Measurements from ENCODE around the gene TMEM108.

The TMEM108 gene

GRCh38 chr3:133246119-133246518 is 207.9 kb downstream of the TMEM108 start:
- Histone ChIP-seq H3K27me3 (ENCODE audit: insufficient read depth, low read length) (no peaks in the 10 kb centered on the region), H3K9me3 (ENCODE audit: low read length) (no peaks in the 10 kb centered on the region), H2AFZ (ENCODE audit: low read depth, low read length) (no peak overlapping the region), H3K4me1 (ENCODE audit: insufficient read depth, low read length) (no peaks in the 10 kb centered on the region), H3K36me3 (ENCODE audit: insufficient read depth, low read length) (no peaks in the 10 kb centered on the region), H3K4me3 (ENCODE audit: low read length) (no peak overlapping the region)

- H3K9me3 ChIP-seq (ENCODE audit: low read length): no peaks in the 10 kb centered on the region
- no peaks in the 10 kb centered on the region for H3K36me3 ChIP-seq (ENCODE audit: insufficient read depth, low read length)
- no peak overlapping the region for H3K4me3 ChIP-seq (ENCODE audit: low read length)
- H2AFZ ChIP-seq (ENCODE audit: low read depth, low read length): no peak overlapping the region
- no peaks in the 10 kb centered on the region for H3K4me1 ChIP-seq (ENCODE audit: insufficient read depth, low read length)
- H3K27me3 ChIP-seq (ENCODE audit: insufficient read depth, low read length): no peaks in the 10 kb centered on the region
These were observed 208.6 kb downstream of the TMEM108 start for GRCh38 chr3:133246773-133247172.

- H3K27me3 ChIP-seq (ENCODE audit: insufficient read depth, low read length): no peaks in the 10 kb centered on the region
- no peaks in the 10 kb centered on the region for H3K9me3 ChIP-seq (ENCODE audit: low read length)
- no peak overlapping the region for H3K4me3 ChIP-seq (ENCODE audit: low read length)
- H3K36me3 ChIP-seq (ENCODE audit: insufficient read depth, low read length): no peaks in the 10 kb centered on the region
- no peak overlapping the region for H2AFZ ChIP-seq (ENCODE audit: low read depth, low read length)
- no peaks in the 10 kb centered on the region for H3K4me1 ChIP-seq (ENCODE audit: insufficient read depth, low read length)
These were observed 210.2 kb downstream of the TMEM108 start for GRCh38 chr3:133248389-133248788.

GRCh38 chr3:133249490-133249889 is 211.3 kb downstream of the TMEM108 start:
- no peaks in the 10 kb centered on the region for H3K9me3 ChIP-seq (ENCODE audit: low read length)
- no peak overlapping the region for H3K4me3 ChIP-seq (ENCODE audit: low read length)
- no peaks in the 10 kb centered on the region for H3K27me3 ChIP-seq (ENCODE audit: insufficient read depth, low read length)
- H3K4me1 ChIP-seq (ENCODE audit: insufficient read depth, low read length): no peaks in the 10 kb centered on the region
- no peak overlapping the region for H2AFZ ChIP-seq (ENCODE audit: low read depth, low read length)
- no peaks in the 10 kb centered on the region for H3K36me3 ChIP-seq (ENCODE audit: insufficient read depth, low read length)

GRCh38 chr3:133254151-133254550 is 216.0 kb downstream of the TMEM108 start:
- Histone ChIP-seq H3K9me3 (ENCODE audit: low read length) (no peaks in the 10 kb centered on the region), H2AFZ (ENCODE audit: low read depth, low read length) (no peak overlapping the region), H3K4me3 (ENCODE audit: low read length) (no peak overlapping the region), H3K36me3 (ENCODE audit: insufficient read depth, low read length) (no peaks in the 10 kb centered on the region), H3K4me1 (ENCODE audit: insufficient read depth, low read length) (no peaks in the 10 kb centered on the region), H3K27me3 (ENCODE audit: insufficient read depth, low read length) (no peaks in the 10 kb centered on the region)

- no peaks in the 10 kb centered on the region for H3K9me3 ChIP-seq (ENCODE audit: low read length)
- H3K36me3 ChIP-seq (ENCODE audit: insufficient read depth, low read length): no peaks in the 10 kb centered on the region
- H3K4me3 ChIP-seq (ENCODE audit: low read length): no peak overlapping the region
- H2AFZ ChIP-seq (ENCODE audit: low read depth, low read length): no peak overlapping the region
- H3K27me3 ChIP-seq (ENCODE audit: insufficient read depth, low read length): no peaks in the 10 kb centered on the region
- no peaks in the 10 kb centered on the region for H3K4me1 ChIP-seq (ENCODE audit: insufficient read depth, low read length)
These were observed 216.5 kb downstream of the TMEM108 start for GRCh38 chr3:133254716-133255115.

GRCh38 chr3:133256787-133257483 is 218.7 kb downstream of the TMEM108 start:
- H3K4me1 ChIP-seq (ENCODE audit: insufficient read depth, low read length): no peaks in the 10 kb centered on the region
- no peak overlapping the region for H2AFZ ChIP-seq (ENCODE audit: low read depth, low read length)
- H3K4me3 ChIP-seq (ENCODE audit: low read length): no peak overlapping the region
- no peaks in the 10 kb centered on the region for H3K36me3 ChIP-seq (ENCODE audit: insufficient read depth, low read length)
- H3K27me3 ChIP-seq (ENCODE audit: insufficient read depth, low read length): no peaks in the 10 kb centered on the region
- no peaks in the 10 kb centered on the region for H3K9me3 ChIP-seq (ENCODE audit: low read length)

- no peak overlapping the region for H2AFZ ChIP-seq (ENCODE audit: low read depth, low read length)
- H3K4me3 ChIP-seq (ENCODE audit: low read length): no peak overlapping the region
- H3K36me3 ChIP-seq (ENCODE audit: insufficient read depth, low read length): no peaks in the 10 kb centered on the region
- no peaks in the 10 kb centered on the region for H3K27me3 ChIP-seq (ENCODE audit: insufficient read depth, low read length)
- no peaks in the 10 kb centered on the region for H3K4me1 ChIP-seq (ENCODE audit: insufficient read depth, low read length)
- no peaks in the 10 kb centered on the region for H3K9me3 ChIP-seq (ENCODE audit: low read length)
These were observed 220.2 kb downstream of the TMEM108 start for GRCh38 chr3:133258358-133258757.

- Histone ChIP-seq H3K4me3 (ENCODE audit: low read length) (no peak overlapping the region), H3K4me1 (ENCODE audit: insufficient read depth, low read length) (no peaks in the 10 kb centered on the region), H3K27me3 (ENCODE audit: insufficient read depth, low read length) (no peaks in the 10 kb centered on the region), H3K36me3 (ENCODE audit: insufficient read depth, low read length) (no peaks in the 10 kb centered on the region), H3K9me3 (ENCODE audit: low read length) (no peaks in the 10 kb centered on the region), H2AFZ (ENCODE audit: low read depth, low read length) (no peak overlapping the region)
These were observed 221.6 kb downstream of the TMEM108 start for GRCh38 chr3:133259767-133260166.

GRCh38 chr3:133262333-133262732 is 224.1 kb downstream of the TMEM108 start:
- Histone ChIP-seq H2AFZ (ENCODE audit: low read depth, low read length) (no peak overlapping the region), H3K36me3 (ENCODE audit: insufficient read depth, low read length) (no peaks in the 10 kb centered on the region), H3K27me3 (ENCODE audit: insufficient read depth, low read length) (no peaks in the 10 kb centered on the region), H3K4me3 (ENCODE audit: low read length) (no peak overlapping the region), H3K9me3 (ENCODE audit: low read length) (no peaks in the 10 kb centered on the region), H3K4me1 (ENCODE audit: insufficient read depth, low read length) (no peaks in the 10 kb centered on the region)

GRCh38 chr3:133264920-133265319 is 226.7 kb downstream of the TMEM108 start:
- H3K9me3 ChIP-seq (ENCODE audit: low read length): no peaks in the 10 kb centered on the region

GRCh38 chr3:133268726-133269134 is 230.5 kb downstream of the TMEM108 start:
- no peak overlapping the region for H3K4me3 ChIP-seq (ENCODE audit: low read length)
- no peak overlapping the region for H2AFZ ChIP-seq (ENCODE audit: low read depth, low read length)
- H3K9me3 ChIP-seq (ENCODE audit: low read length): no peaks in the 10 kb centered on the region
- H3K27me3 ChIP-seq (ENCODE audit: insufficient read depth, low read length): no peaks in the 10 kb centered on the region
- no peaks in the 10 kb centered on the region for H3K36me3 ChIP-seq (ENCODE audit: insufficient read depth, low read length)
- no peaks in the 10 kb centered on the region for H3K4me1 ChIP-seq (ENCODE audit: insufficient read depth, low read length)

More at GRCh38 chr3:133264920-133265319, 226.7 kb downstream of the TMEM108 start:
- Histone ChIP-seq H3K36me3 (ENCODE audit: insufficient read depth, low read length) (no peaks in the 10 kb centered on the region), H3K27me3 (ENCODE audit: insufficient read depth, low read length) (no peaks in the 10 kb centered on the region), H3K4me3 (ENCODE audit: low read length) (no peak overlapping the region), H3K4me1 (ENCODE audit: insufficient read depth, low read length) (no peaks in the 10 kb centered on the region), H2AFZ (ENCODE audit: low read depth, low read length) (no peak overlapping the region)

GRCh38 chr3:133269393-133269792 is 231.2 kb downstream of the TMEM108 start:
- Histone ChIP-seq H3K4me3 (ENCODE audit: low read length) (no peak overlapping the region), H2AFZ (ENCODE audit: low read depth, low read length) (no peak overlapping the region), H3K4me1 (ENCODE audit: insufficient read depth, low read length) (no peaks in the 10 kb centered on the region), H3K36me3 (ENCODE audit: insufficient read depth, low read length) (no peaks in the 10 kb centered on the region), H3K9me3 (ENCODE audit: low read length) (no peaks in the 10 kb centered on the region), H3K27me3 (ENCODE audit: insufficient read depth, low read length) (no peaks in the 10 kb centered on the region)

- Histone ChIP-seq H3K4me1 (ENCODE audit: insufficient read depth, low read length) (no peaks in the 10 kb centered on the region), H3K4me3 (ENCODE audit: low read length) (no peak overlapping the region), H3K9me3 (ENCODE audit: low read length) (no peaks in the 10 kb centered on the region), H2AFZ (ENCODE audit: low read depth, low read length) (no peak overlapping the region), H3K36me3 (ENCODE audit: insufficient read depth, low read length) (no peaks in the 10 kb centered on the region), H3K27me3 (ENCODE audit: insufficient read depth, low read length) (no peaks in the 10 kb centered on the region)
These were observed 232.4 kb downstream of the TMEM108 start for GRCh38 chr3:133270631-133271030.

Measured in neuron (in vitro differentiated cells).